ENCODE results near the gene TENM4.

DNA sequence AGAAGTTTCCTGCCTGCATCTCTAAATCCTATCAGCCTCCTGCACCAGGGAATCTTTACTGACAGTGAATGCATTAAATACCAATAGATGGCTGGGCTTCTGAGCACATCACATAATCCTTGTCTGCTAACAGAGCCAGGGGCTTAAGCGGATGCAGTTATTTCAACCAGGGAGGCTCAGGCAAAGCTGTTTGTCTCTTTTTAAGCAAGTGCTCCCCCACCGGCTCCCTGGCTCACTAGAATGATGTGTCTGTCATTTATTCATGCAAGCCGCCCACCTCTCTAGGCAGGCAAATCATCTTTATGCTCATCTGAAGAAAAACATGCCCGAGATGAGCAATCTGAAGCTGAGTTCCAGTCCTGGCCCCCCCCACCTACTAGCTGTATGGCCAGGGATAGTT lies 182.3 kb downstream of the TENM4 start:
- TF ChIP-seq POLR2A (IDR thresholded peaks at IDR 0.05; ENCODE audit: low read length) (no peak), CEBPB (IDR thresholded peaks at IDR 0.05) (no peak), JUN (IDR thresholded peaks at IDR 0.05) (no peak), POLR2AphosphoS2 (conservative IDR thresholded peaks at IDR 0.05; ENCODE audit: low read length) (no peak), CBX2 (IDR thresholded peaks at IDR 0.05; ENCODE audit: borderline replicate concordance, low read depth) (no peak), RAD21 (conservative IDR thresholded peaks at IDR 0.05 in 1 of 2, IDR thresholded peaks at IDR 0.05 in 1 of 2) (no peak)
- TF ChIP-seq, protein P1, sequence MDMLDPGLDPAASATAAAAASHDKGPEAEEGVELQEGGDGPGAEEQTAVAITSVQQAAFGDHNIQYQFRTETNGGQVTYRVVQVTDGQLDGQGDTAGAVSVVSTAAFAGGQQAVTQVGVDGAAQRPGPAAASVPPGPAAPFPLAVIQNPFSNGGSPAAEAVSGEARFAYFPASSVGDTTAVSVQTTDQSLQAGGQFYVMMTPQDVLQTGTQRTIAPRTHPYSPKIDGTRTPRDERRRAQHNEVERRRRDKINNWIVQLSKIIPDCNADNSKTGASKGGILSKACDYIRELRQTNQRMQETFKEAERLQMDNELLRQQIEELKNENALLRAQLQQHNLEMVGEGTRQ (IDR thresholded peaks at IDR 0.05) = no peak
- TF ChIP-seq, protein P2, sequence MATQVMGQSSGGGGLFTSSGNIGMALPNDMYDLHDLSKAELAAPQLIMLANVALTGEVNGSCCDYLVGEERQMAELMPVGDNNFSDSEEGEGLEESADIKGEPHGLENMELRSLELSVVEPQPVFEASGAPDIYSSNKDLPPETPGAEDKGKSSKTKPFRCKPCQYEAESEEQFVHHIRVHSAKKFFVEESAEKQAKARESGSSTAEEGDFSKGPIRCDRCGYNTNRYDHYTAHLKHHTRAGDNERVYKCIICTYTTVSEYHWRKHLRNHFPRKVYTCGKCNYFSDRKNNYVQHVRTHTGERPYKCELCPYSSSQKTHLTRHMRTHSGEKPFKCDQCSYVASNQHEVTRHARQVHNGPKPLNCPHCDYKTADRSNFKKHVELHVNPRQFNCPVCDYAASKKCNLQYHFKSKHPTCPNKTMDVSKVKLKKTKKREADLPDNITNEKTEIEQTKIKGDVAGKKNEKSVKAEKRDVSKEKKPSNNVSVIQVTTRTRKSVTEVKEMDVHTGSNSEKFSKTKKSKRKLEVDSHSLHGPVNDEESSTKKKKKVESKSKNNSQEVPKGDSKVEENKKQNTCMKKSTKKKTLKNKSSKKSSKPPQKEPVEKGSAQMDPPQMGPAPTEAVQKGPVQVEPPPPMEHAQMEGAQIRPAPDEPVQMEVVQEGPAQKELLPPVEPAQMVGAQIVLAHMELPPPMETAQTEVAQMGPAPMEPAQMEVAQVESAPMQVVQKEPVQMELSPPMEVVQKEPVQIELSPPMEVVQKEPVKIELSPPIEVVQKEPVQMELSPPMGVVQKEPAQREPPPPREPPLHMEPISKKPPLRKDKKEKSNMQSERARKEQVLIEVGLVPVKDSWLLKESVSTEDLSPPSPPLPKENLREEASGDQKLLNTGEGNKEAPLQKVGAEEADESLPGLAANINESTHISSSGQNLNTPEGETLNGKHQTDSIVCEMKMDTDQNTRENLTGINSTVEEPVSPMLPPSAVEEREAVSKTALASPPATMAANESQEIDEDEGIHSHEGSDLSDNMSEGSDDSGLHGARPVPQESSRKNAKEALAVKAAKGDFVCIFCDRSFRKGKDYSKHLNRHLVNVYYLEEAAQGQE (IDR thresholded peaks at IDR 0.05) = no peak
